NCI-H1694 treated with DMSO at 0.1 percent for 48 hours (cell line): Measurements from ENCODE around the gene CA10.

Experiments used
- DNase-seq: peaks from one replicate; lab custom pipeline; 2025; lab: John Stamatoyannopoulos, UW

The CA10 gene

DNA sequence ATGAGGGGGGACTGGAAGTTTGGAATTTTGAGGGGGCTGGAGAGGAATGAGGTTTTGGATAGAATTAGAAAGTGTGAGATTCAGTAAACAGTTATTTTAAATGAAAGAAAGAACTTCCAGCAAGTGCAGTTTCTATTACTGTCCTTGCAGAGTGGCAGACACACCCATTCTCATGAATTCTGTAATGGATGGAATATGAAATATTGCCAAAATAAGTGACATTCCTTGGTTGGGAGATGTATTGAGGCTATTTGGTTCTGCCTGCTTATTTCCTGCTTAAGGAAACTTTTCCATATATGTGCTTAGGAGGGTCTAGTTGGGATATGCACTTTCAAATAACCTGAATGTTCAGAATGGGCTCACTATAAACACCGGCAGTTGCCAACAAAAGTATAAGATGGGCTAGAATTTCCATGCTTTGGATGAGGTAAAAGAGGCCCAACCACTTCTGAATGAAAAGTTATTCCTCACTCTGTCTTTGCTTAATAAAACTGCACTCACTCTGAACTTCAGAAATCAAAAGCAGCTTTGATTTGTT is 434.4 kb downstream of the CA10 start:
- no peak for DNase-seq

DNA sequence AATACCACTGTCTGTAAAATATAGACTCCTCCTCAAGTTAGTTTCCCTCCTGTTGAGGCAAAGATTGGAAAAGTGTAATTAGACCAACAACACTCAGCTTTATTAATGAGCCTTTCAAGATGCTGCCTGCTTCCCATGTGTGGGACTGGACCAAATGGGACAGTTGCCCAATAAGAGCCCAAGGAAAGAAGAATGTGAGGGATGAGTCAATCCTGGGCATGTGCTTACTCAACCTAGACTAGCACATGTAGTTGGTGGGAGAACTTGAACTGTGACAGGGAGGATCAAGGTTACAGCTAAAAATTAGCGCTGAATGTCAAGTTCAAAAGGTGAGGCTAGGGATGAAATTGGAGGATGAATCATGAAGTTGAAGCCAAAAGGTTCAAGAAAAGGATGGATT is 435.5 kb downstream of the CA10 start:
- DNase-seq, result no peak

DNA sequence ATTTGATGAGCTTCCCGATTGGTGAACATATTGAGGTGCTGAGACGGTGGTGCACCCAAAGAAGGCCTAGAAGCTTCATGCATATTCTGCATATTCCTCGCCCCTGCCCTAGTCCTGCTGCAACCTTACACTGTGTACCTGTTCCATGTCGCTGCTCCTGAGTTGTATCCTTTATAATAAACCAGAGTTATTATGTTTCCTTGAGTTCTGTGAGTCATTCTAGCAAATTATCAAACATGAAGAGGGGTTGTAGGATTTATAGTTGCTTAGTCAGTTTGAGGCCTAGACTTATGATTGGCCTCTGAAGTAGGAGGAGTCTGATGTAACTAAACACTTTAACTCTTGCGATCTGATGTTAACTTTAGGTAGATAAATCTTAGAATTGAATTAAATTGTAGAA is 436.8 kb downstream of the CA10 start:
- no peak for DNase-seq

DNA sequence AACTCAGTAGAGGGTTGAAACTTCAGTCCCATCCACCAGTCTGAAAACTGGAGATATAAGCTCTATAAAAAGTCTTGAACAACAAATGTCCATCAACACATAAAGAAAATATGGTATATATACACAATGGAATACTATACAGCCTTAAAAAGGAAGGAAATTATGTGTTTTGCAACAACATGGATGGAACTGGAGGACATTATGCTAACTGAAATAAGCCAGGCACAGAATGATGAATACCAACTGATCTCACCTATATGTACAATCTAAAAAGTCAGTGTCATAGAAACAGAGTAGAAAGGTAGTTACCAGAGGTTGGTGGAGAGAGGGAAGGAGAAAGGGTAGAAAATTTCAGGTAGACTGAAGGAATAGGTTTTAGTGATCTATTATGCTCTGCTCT is 438.1 kb downstream of the CA10 start:
- DNase-seq, result no peak

DNA sequence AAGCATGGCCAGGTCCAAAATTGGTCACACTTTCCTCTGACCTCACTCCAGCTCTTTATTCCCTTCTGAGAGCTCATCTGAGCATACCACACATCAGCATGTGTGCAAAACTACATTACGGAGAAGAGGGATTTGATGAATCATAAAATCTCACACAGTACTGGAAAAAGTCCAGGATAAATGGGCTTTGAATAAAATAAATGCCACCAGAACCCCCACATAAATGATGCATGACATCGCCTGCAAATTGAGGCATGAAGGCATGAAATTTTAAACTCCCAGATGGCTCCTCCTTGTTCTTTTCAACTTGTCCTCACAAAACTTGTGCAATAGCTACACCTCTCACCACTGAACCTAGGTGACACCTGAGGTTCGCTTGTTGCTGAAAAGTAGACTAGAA is 439.5 kb downstream of the CA10 start:
- DNase-seq, result no peak

DNA sequence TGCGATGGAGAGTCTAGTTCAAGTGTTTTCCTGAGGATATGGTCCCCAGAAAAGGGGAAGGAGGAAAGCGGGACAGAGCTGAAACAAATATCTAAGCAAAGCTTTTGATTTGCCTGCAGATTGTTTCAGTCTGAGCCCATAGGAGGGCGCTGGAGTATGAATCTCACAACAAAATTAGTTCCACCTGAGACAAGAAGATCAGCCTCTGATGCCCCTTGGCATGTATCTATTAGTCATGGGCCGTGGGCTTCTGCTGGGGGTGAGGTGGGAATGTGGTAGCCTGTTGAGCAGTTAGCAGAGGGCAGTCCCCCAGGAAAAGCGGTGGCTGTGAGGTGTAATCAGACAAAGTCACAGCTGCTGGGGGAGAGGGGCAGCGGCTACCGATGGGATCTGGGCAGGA is 446.9 kb downstream of the CA10 start:
- no peak for DNase-seq

DNA sequence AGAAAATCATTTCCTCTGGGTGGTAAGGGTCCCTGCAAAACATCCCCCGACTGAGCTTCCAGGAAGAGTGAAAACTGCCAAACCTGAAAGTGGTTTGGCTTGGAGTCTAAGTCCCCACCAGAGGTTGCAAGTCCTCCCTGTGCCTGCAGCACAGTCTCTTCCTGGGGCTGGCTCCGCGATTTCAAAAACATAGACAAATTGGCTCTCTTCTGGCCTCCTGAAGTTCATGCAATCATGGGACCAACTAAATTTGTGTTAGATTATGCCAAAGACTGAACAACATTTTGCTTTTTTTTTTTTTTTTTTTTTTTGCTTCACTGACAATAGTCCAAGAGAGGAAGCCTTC is 447.9 kb downstream of the CA10 start:
- DNase-seq, result no peak

DNA sequence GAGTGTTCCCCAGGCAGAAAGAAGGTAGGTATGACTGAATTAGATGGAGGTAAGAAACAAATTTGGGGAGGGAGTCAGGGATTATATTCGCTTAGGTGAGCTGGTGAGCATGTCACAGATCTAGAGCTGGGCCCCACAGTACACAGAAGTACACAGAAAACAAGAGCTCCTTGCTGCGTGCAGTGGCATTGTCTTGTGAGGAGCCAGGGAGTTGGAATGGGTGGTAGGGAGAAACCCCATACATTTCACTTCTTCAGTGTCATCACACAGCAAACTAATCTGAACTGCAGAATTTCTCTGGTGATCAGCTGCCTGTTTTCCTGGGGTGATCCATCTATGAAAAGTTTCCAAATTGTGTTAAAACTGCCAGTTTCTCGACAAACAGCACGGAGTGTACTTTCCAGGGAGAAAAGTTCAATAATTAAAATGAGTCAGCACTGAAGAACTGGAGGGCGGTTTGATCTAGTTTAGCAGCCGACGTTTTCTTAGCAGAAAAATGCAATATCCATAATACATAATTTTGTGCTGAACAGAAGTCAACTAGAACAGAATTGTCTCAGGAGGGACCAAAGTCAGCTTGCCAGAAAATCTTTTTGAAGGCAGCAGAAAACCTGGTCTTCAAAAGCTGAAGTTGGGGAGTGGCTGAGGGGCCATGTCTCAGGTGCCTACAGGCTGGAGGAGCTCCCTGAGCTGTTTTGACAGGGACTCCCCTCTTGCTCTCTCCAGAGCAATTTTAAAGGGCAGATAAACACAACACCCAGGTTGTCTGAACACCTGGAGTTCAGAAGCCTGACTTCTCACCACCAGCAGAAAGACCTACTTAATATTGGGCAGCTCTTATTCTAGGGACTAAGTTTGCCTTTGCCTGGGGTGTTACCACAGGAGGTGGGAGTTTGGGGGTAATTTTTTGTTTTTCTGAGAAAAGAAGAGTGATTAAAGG is 448.6 kb downstream of the CA10 start:
- DNase-seq, result no peak

DNA sequence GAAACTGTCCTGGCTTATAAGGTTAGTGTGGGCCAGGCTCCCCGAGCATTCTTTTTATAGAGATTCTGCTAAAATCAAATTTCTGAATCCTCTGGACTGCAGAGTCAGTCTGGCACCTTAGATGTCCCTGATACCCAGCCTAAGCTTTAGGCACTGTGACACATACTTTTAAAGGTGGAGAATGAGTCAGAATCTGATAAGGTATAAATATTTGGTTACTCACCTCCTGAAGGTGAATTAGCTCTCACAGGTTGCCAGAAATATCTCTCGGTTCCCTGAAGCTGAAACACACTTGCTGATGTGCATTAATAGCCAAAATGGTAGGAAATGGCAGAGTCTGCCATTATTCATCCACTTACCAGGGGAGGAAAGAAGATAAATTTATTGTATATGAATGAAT is 451.3 kb downstream of the CA10 start:
- DNase-seq, result no peak

DNA sequence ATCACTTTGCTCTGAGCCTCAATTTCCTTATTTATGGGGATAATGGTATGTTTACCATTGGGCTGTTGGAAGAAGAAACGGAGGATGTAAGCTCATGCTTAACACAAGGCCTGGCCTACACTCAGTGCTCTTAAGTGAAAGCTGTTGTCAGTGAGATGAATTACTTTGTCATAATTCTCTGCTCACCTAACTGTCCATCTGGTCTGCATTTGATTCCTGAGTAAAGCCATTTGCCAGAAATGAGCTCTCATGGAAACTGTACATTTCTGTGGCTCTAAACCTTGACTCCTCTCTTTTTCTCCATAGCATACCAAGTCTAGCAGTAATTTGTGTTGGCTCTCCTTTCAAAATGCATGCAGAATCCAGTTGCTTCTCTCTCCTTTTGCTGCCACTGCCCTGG is 452.4 kb downstream of the CA10 start:
- DNase-seq, result no peak

DNA sequence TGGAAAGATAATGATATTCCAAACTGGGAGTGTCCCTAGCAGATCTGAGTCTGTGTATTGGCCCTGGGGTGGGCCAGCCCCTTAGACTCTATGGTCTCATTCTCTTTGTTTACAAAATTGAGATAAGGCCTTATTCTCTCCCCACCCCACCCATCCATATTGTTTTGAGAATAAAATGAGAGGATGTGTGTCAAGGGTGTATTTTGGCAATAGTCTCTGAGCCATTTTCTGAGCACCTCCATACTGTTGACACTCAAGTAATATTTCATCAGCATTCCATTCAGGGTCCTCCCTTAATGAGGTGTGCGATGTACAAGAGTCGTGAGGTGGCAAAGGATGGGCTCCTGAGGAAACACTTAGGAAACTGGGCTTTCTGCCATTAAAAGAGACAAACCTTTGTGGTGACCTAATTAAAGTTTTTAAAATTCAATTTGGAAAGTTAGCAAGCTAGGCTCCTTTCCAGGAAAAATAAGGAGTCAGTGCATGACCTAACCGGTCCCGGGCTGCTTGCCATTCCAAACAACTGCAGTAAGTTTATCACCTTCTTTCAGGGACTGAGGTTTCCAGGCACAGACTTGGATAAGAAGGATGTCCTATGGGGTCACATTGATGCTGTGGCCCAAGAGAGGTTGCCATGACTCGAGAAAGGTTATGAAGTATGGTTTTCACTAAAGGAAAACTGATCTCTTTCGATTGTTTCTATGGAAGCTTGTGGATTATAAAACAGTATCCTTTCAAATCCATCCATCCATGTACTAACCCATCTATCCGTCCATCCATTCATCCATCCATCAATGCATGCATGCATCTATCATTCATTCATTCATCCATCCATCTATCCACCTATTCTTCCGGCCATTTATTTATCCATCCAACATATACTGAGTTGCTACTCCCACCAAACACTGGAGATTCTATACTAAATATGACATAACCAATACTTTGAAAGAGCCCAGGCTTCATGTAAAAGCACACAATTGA is 454.9 kb downstream of the CA10 start:
- no peak for DNase-seq

DNA sequence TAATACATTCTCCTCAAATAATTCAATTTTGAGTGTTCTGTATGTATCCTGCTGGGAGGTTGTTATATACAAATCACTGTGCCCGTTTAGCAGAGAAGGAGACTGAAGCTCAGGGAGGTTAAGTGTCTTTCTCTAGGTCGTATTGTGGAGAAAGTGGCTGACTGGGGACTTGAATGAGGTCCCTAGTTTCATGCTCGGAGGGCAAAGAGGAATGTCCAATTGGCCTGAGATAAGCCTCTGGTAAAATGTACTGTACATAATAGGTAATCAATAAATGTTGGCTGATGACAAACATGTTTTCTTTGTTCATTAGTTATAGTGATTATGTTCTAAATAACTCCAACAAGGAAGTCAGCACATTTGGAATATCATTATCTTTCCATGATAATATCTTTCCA is 455.6 kb downstream of the CA10 start:
- DNase-seq, result no peak

DNA sequence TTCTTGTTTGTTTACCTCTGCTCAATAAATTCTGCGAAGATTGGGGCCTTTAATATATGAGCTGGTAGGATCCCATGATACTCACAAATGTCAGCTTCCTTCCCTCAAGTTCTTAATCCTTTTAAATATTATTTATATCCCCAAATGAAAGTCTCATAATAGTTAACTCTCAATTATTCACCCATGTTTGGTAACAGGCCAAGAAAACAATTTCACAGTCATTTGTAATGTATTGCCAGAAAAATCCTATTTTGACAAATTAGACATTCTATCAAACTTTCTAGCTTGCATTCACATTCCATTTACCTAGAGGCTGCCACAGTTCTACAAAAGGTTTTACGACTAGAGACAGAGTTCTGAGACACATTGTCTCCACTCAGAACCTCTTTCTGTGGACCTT is 457.0 kb downstream of the CA10 start:
- DNase-seq, result no peak

DNA sequence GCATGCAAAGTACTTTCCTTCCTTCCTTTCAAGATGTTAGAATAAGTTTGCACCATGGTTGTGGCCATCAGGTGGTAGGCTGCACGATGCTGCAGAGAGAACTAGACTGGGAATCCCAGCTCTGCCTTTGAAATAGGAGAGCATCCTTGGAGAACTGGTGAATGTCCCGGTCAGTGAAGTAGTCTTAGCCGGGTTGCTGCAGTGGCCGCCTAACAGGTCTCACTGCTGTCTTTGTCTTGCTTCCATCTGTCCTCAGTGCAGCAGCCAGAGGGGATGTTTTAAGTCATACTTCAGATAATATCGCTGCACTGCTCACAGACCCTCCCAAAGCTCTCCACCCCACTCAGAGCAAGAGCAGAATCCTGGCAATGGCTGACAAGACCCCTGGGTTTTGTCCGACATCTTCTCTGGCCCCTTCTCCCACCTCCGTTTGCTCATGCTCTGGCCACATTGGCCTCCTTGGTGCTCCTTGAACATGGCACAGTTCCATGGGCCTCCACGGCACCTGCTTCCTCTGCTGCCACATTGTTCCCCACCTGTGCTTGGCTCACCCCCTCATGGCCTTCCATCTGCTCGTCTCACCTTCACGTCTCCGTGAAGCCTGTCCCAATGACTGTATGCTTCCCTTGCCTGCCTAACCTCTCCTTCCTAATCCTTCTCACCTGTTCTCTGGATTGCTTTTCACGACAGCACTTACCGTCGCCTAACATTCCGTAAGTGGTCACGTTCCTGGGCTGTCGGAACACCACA is 458.3 kb downstream of the CA10 start:
- no peak for DNase-seq

DNA sequence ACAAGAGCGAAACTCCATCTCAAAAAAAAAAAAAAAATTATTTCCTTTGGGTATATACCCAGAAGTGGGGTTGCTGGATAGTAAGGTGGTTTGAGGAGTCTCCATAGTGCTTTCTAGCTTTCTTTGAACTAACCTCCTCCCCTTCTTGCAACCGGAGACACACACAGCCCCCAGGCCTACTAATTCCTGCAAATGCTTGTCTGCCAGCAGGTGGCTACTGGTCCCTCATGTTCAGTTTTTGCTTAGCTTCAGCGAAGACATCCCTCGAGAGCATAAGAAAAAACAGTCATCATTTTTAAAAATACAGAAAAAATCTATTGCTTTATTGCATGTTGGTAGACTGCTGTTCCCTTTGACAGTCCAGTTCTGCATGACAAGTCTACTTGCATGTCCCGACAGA is 459.2 kb downstream of the CA10 start:
- DNase-seq, result no peak

DNA sequence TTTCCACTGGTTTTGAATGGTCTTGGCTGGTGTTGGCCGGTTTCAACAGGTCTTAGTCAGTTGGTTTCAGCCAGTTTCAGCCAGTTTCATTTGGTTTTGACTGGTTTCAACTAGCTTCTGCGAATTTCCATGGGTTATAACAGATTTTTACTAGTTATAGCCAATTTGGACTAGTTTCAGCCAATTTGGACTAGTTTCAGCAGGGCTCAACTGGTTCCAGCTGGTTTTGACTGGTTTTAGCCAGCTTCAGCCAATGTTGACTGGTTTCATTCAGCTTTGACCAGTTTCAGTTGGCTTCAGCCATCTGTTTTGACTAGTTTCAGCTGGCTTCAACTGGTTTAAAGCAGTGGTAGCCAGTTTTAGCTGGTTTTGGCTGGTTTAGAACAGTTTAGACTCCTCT is 465.6 kb downstream of the CA10 start:
- no peak for DNase-seq

DNA sequence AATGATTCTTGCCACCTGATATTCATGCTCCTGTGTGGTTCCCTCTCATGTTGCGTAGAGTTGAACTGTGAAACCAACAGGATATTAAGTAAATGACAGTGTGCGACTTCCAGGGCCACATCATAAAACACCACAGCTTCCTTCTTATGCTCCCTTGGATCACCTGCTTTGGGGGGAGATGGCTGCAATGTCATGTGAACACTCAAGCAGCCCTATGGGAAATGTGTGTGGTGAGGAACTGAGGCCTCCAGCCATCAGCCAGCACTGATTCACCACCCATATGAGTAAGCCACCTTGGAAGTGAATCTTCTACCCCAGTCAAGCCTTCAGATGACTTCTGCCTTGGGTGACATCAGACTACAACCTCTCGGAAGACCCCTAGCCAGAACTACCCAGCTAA is 470.6 kb downstream of the CA10 start:
- DNase-seq, result no peak

DNA sequence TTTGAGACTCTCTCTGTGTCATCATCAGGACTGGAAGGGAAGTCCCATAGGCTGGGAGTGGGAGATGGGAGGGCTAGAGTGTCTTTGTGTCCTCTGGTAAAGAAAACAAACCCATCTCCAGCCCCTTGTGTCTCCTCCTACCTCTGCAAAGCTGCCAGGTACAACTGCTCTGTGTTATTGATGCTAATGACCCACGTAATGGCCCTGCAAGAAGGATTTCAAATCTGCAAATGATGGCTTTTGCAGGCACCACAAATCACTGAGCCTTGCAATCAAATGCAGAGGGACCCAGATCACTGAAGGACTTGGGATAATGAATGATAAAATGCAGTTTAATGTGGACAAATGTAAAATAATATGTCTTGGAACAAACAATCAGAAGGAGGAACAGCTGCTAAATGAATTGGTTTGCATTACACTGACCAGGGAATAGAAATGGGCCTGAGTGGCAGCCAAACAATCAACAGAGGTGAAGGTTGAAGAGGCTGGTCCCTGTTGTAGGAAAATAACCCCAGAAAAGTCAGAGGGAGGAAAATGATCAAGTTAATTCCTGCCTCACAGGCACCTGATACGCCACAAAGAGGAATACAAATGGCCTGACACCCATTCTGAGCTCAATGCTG is 473.1 kb downstream of the CA10 start:
- no peak for DNase-seq

DNA sequence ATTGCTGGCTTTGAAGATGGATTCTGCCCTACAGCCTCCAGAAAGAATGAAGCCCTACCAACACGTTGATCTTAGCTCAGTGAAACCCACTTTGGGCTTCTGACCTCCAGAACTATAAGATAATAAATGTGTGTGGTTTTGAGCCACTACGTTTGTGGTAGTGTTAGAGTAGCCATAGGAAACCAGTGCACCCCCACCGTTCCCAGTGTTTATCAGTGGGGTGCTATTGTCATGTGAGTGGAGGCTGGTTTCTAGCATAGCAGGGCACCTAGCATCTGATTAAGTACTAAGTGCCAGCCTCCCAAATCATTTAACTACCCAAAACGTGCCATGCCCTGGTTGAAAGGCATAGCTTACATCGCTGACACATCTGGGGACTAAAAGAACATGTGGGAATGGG is 474.3 kb downstream of the CA10 start:
- no peak for DNase-seq

DNA sequence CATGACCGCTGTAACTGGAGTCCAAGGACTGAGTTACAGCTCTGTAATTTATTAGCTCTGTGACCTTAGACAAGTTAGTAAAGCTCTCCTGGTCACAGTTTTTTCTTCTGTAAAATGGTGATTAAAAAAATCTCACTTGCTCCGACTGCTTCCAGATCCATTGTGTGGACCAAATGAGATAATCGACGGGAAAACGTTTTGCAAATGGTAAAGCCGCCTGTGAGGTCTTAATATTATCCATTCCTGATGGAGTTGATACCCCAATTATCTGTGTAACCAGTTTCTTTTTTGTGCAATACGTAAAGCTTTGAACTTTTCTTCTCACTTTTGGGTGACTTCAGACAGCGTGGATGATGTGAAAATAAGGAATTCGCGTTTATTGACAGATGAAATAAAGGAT is 475.2 kb downstream of the CA10 start:
- no peak for DNase-seq

DNA sequence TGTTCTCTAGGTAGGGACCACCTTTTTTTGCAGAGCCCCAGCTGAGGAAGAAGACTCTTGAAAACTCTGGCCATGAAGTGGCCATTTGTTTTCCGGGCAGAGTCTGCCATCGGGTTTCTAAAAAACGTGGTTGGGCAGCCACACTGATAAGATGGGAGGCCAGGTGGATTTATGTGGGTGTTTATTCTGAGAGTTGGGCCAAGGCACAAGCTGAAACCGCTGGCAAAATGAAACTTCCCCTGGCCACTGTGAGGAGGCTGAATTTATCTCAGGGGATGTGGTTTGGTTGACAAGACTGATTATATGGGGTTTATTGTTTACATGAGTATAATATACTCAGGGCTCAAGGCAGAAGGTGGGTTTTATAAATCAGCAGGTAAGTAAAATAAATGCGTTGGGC is 476.4 kb downstream of the CA10 start:
- DNase-seq, result no peak

DNA sequence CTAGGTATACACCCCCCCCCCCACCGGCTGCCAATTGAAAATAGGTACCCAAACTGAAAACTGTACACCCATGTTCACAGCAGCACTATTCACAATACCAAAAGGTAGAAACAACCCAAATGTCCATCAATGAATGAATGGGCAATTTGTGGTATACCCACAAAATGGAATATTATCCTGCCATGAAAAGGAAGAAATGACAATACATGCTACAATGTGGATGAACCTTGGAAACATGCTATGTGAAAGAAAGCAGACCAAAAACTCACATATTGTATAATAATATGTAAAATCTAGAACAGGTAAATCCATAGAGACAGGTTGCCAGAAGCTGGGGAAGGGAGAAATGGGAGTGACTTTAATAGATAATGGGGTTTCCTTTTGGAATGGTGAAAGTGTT is 480.6 kb downstream of the CA10 start:
- no peak for DNase-seq
